Measurements from ENCODE around the gene CYB5R4.

The CYB5R4 gene

GRCh38 chr6:83985715-83986114, 126.2 kb downstream of the CYB5R4 start:
- no peak for DNase-seq

DNA sequence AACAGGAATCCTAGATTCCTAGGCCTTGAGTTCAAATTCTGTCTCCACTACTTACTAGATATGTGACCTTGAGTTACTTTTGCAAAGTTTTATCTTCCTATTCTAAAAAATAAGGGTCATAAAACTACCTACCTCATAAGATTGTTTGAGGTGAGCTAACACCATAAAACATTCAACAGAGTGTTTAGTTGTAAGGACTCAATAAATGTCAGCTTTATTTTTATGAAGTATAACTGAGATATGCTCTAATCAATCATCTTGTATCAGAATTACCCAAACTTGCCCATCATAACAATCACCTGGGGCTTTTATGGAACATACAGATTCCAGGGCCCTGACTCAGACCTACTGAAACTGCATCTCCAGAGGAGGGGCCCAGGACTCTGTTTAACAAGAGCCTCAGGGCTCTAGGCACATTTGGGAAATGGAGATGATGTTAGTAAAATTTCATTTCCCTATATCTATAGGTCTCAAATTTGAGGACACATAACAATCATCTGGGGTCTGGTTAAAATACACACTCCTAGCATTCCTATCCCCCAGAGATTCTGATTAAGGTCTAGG, 138.6 kb downstream of the CYB5R4 start:
- no peak for DNase-seq

- no peak for DNase-seq
Measured at GRCh38 chr6:84001119-84001518, 141.6 kb downstream of the CYB5R4 start.

GRCh38 chr6:84002226-84002625, 142.7 kb downstream of the CYB5R4 start:
- no peak for DNase-seq

GRCh38 chr6:84003131-84003530, 143.6 kb downstream of the CYB5R4 start:
- no peak for DNase-seq

- no peak for DNase-seq
Measured at GRCh38 chr6:84003654-84004053, 144.2 kb downstream of the CYB5R4 start.

- DNase-seq = no peak
Measured at GRCh38 chr6:84007871-84008270, 148.4 kb downstream of the CYB5R4 start.

GRCh38 chr6:84013354-84013753, 153.9 kb downstream of the CYB5R4 start:
- no peak for DNase-seq

DNA sequence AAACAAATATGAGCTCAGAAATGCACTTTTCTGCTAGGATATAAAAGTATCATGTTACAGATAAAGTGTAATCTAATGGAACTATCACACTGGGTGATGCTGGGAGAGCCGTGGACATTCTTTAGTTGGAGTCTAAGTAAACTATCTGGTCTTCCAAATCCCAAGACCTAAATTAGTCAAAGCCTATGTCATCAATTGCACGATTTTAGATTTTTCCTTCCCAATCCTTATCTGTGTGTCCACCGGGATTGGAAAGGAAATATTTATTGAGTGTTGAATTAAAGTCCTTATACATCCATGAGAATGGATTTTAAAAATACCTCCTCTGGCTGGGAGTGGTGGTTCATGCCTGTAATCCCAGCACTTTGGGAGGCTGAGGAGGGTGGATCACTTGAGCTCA, 154.4 kb downstream of the CYB5R4 start:
- DNase-seq = no peak

GRCh38 chr6:84016029-84016428, 156.5 kb downstream of the CYB5R4 start:
- DNase-seq = no peak
